Measurements from ENCODE around the gene KRTAP5-2.

KRTAP5-2 gene

GRCh38 chr11:1639102-1639620 is 41.1 kb upstream of the KRTAP5-2 start:
- TF ChIP-seq, protein P1, sequence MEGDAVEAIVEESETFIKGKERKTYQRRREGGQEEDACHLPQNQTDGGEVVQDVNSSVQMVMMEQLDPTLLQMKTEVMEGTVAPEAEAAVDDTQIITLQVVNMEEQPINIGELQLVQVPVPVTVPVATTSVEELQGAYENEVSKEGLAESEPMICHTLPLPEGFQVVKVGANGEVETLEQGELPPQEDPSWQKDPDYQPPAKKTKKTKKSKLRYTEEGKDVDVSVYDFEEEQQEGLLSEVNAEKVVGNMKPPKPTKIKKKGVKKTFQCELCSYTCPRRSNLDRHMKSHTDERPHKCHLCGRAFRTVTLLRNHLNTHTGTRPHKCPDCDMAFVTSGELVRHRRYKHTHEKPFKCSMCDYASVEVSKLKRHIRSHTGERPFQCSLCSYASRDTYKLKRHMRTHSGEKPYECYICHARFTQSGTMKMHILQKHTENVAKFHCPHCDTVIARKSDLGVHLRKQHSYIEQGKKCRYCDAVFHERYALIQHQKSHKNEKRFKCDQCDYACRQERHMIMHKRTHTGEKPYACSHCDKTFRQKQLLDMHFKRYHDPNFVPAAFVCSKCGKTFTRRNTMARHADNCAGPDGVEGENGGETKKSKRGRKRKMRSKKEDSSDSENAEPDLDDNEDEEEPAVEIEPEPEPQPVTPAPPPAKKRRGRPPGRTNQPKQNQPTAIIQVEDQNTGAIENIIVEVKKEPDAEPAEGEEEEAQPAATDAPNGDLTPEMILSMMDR (IDR thresholded peaks at IDR 0.05; ENCODE audit: poor library complexity, severe bottlenecking): no peak
- H3K27ac ChIP-seq (ENCODE audit: poor library complexity, severe bottlenecking): no peak overlapping the region
- H3K4me1 ChIP-seq (ENCODE audit: insufficient read depth, poor library complexity, severe bottlenecking): peaks cover 4% of the 10 kb centered on the region
- no peaks in the 10 kb centered on the region for H3K9me3 ChIP-seq (ENCODE audit: severe bottlenecking)
- H3K36me3 ChIP-seq (ENCODE audit: low read depth): no peaks in the 10 kb centered on the region
- H3K4me3 ChIP-seq (ENCODE audit: severe bottlenecking): no peak overlapping the region
- DNase-seq (ENCODE audit: low spot score): no peak
- H3K27me3 ChIP-seq (ENCODE audit: insufficient read depth, poor library complexity, severe bottlenecking): no peaks in the 10 kb centered on the region
- no peak for ATAC-seq (ENCODE audit: low read depth)

- ATAC-seq (ENCODE audit: low read depth): no peak
- Histone ChIP-seq H3K36me3 (ENCODE audit: low read depth) (no peaks in the 10 kb centered on the region), H3K4me1 (ENCODE audit: insufficient read depth, poor library complexity, severe bottlenecking) (peaks cover 4% of the 10 kb centered on the region), H3K4me3 (ENCODE audit: severe bottlenecking) (no peak overlapping the region), H3K27me3 (ENCODE audit: insufficient read depth, poor library complexity, severe bottlenecking) (no peaks in the 10 kb centered on the region), H3K9me3 (ENCODE audit: severe bottlenecking) (no peaks in the 10 kb centered on the region), H3K27ac (ENCODE audit: poor library complexity, severe bottlenecking) (no peak overlapping the region)
- no peak for DNase-seq (ENCODE audit: low spot score)
- TF ChIP-seq, protein P1 (IDR thresholded peaks at IDR 0.05; ENCODE audit: poor library complexity, severe bottlenecking): no peak
Measured at GRCh38 chr11:1638344-1638743, 40.2 kb upstream of the KRTAP5-2 start.

- Histone ChIP-seq H3K4me1 (ENCODE audit: insufficient read depth, poor library complexity, severe bottlenecking) (peaks cover 4% of the 10 kb centered on the region), H3K27me3 (ENCODE audit: insufficient read depth, poor library complexity, severe bottlenecking) (no peaks in the 10 kb centered on the region), H3K36me3 (ENCODE audit: low read depth) (no peaks in the 10 kb centered on the region), H3K9me3 (ENCODE audit: severe bottlenecking) (no peaks in the 10 kb centered on the region), H3K4me3 (ENCODE audit: severe bottlenecking) (no peak overlapping the region), H3K27ac (ENCODE audit: poor library complexity, severe bottlenecking) (no peak overlapping the region)
- DNase-seq (ENCODE audit: low spot score) (no peak), ATAC-seq (ENCODE audit: low read depth) (no peak)
- TF ChIP-seq, protein P1 (IDR thresholded peaks at IDR 0.05; ENCODE audit: poor library complexity, severe bottlenecking): no peak
Measured at GRCh38 chr11:1637628-1638027, 39.5 kb upstream of the KRTAP5-2 start.

DNA sequence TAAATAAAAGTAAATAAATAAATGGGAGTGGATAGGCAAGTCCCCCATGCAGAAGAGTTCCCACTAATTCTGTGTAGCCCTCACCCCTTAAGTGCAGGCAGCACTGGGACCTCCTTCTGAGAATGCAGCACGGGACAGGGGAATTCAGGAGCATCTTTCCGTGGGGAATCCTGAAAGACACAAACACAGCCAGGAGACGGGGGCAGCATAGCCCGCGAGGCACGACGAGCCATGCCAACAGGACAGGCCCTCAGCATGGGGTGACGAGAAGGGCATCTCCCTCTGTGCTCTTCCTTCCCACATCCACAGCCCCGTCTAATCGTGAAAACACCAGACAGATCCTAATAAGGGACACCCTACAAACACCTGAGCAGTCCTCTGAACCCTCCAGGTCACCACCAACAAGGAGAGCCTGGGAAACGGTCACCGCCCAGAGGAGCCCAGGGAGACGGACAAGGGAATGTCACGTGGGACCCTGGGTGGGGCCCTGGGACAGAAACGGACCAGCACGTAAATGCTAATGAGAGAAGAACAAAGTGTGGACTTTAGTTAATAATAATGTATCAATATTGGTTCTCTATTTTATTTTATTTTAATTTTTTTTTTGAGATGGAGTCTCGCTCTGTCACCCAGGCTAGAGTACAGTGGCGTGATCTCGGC is 38.3 kb upstream of the KRTAP5-2 start:
- Histone ChIP-seq H3K27me3 (ENCODE audit: insufficient read depth, poor library complexity, severe bottlenecking) (no peaks in the 10 kb centered on the region), H3K27ac (ENCODE audit: poor library complexity, severe bottlenecking) (no peak overlapping the region), H3K4me3 (ENCODE audit: severe bottlenecking) (no peak overlapping the region), H3K36me3 (ENCODE audit: low read depth) (no peaks in the 10 kb centered on the region), H3K9me3 (ENCODE audit: severe bottlenecking) (no peaks in the 10 kb centered on the region), H3K4me1 (ENCODE audit: insufficient read depth, poor library complexity, severe bottlenecking) (peaks cover 4% of the 10 kb centered on the region)
- no peak for DNase-seq (ENCODE audit: low spot score)
- ATAC-seq (ENCODE audit: low read depth): no peak
- TF ChIP-seq, protein P1 (IDR thresholded peaks at IDR 0.05; ENCODE audit: poor library complexity, severe bottlenecking): no peak

DNA sequence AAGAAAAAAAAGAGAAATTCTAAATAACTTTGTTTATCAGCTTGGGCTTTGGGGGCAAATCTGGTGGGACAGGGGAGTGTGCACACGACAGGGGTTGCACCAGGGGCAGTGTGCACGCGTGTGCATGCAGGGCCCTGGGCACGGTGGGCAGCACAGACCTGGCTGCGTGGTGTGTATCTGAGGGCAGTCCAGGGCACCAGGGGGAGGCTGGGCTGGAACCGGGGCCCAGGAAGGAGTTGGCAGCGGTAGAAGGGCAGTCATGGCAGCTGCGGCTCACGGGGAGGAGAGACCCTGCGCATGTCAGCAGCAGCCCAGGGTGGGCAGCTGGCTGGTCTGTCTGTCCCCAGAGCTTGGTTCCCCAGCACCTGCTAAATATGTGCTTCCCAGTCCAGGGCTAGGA is 35.8 kb upstream of the KRTAP5-2 start:
- TF ChIP-seq, protein P1 (IDR thresholded peaks at IDR 0.05; ENCODE audit: poor library complexity, severe bottlenecking): no peak
- ATAC-seq (ENCODE audit: low read depth) (no peak), DNase-seq (ENCODE audit: low spot score) (no peak)
- Histone ChIP-seq H3K27me3 (ENCODE audit: insufficient read depth, poor library complexity, severe bottlenecking) (peaks cover 5% of the 10 kb centered on the region), H3K27ac (ENCODE audit: poor library complexity, severe bottlenecking) (no peak overlapping the region), H3K36me3 (ENCODE audit: low read depth) (no peaks in the 10 kb centered on the region), H3K4me3 (ENCODE audit: severe bottlenecking) (no peak overlapping the region), H3K9me3 (ENCODE audit: severe bottlenecking) (no peaks in the 10 kb centered on the region), H3K4me1 (ENCODE audit: insufficient read depth, poor library complexity, severe bottlenecking) (no peaks in the 10 kb centered on the region)
